Stimulated activated CD8-positive, alpha-beta memory T cell treated with anti-CD3 and anti-CD28 coated beads, Interleukin-7, amount 100 ng/mL, for 4 hours (primary cell): ENCODE measurements around the gene SLC7A8.

Source experiments
- DNase-seq, 2 donors: peaks; one replicate each; pipeline ENCODE4 v3.0.0-alpha.2; 2020; ENCODE audit warnings: low read depth in 2 of 2

SLC7A8 gene

GRCh38 chr14:23158779-23159178 lies 24.7 kb downstream of the SLC7A8 start:
- DNase-seq = no peak

GRCh38 chr14:23154964-23155587 lies 28.4 kb downstream of the SLC7A8 start:
- DNase-seq = no peak

GRCh38 chr14:23153851-23154796 lies 29.3 kb downstream of the SLC7A8 start:
- no peak for DNase-seq

GRCh38 chr14:23151342-23151741 lies 32.1 kb downstream of the SLC7A8 start:
- DNase-seq = no peak

- no peak for DNase-seq
Observed at GRCh38 chr14:23149745-23150144, 33.7 kb downstream of the SLC7A8 start.

GRCh38 chr14:23148591-23149249 lies 34.7 kb downstream of the SLC7A8 start:
- DNase-seq = no peak

GRCh38 chr14:23147676-23148075 lies 35.8 kb downstream of the SLC7A8 start:
- DNase-seq = no peak

- DNase-seq = no peak
Observed at GRCh38 chr14:23146980-23147379, 36.5 kb downstream of the SLC7A8 start.

GRCh38 chr14:23146351-23146910 lies 37.0 kb downstream of the SLC7A8 start:
- no peak for DNase-seq

GRCh38 chr14:23145794-23146350 lies 37.6 kb downstream of the SLC7A8 start:
- DNase-seq = no peak

GRCh38 chr14:23143911-23144310 lies 39.5 kb downstream of the SLC7A8 start:
- no peak for DNase-seq

GRCh38 chr14:23142826-23143225 lies 40.6 kb downstream of the SLC7A8 start:
- no peak for DNase-seq

GRCh38 chr14:23141706-23142444 lies 41.6 kb downstream of the SLC7A8 start:
- no peak for DNase-seq

- DNase-seq = no peak
Observed at GRCh38 chr14:23140371-23140770, 43.1 kb downstream of the SLC7A8 start.

GRCh38 chr14:23139874-23140273 lies 43.6 kb downstream of the SLC7A8 start:
- no peak for DNase-seq

GRCh38 chr14:23137813-23138535 lies 45.5 kb downstream of the SLC7A8 start:
- no peak for DNase-seq

GRCh38 chr14:23137192-23137812 lies 46.2 kb downstream of the SLC7A8 start:
- no peak for DNase-seq

GRCh38 chr14:23136566-23137133 lies 46.8 kb downstream of the SLC7A8 start:
- no peak for DNase-seq

GRCh38 chr14:23132970-23133369 lies 50.5 kb downstream of the SLC7A8 start:
- no peak for DNase-seq

- no peak for DNase-seq
Observed at GRCh38 chr14:23131482-23131881, 52.0 kb downstream of the SLC7A8 start.
